HG02571 (cell line): Measurements from ENCODE around the gene TENT5A.
A peak's percentile ranks its signal among the peaks of the same experiment; 100 is the strongest.

ENCODE experiments used
- ATAC-seq: cut with Tn5 transposase; IDR thresholded peaks from one replicate; pipeline ENCODE4 v1.9.1; 2021; ENCODE audit warnings: mild to moderate bottlenecking, moderate library complexity; ENCODE audit not compliant: unreplicated experiment

Gene TENT5A

DNA sequence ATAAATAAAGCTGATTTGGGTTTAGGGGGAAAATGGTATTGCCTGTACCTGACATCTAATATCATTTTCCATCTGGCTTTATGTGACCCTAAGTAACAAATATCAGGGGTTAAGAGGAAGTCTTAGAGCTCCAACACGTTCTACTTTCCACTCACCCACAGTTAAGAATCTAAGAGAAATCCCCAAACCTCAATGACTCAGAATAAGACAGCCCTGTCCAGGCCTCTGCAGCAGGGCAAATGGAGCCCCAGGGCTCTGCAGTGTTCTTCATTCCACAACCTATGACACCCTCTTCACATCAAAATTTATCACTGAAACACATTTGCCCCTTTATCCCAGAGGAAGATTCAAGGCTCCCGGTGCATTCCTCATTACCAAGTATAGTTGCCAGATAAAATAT, 20.3 kb upstream of the TENT5A start:
- peak; percentile 98 for ATAC-seq

DNA sequence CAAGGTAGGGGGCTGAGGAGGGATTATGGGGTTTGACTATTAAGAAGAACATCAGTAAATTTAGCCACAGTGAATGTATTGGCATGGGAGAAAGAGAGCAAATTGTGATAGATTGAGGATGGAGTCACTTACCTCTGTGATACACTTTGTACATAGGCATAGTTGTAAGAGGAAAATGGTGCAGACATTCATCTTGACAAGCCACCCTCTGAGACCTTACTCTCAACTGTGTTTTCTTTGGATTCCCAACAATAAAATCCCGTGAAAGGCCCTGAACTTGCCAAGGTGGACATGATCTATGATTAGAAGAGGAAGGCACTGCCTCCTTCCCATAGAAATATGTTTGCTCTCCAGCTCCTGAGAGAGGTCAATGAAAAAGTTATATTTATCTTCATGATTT, 18.6 kb upstream of the TENT5A start:
- no peak for ATAC-seq

GRCh38 chr6:81770381-81770780, 17.9 kb upstream of the TENT5A start:
- ATAC-seq: no peak

DNA sequence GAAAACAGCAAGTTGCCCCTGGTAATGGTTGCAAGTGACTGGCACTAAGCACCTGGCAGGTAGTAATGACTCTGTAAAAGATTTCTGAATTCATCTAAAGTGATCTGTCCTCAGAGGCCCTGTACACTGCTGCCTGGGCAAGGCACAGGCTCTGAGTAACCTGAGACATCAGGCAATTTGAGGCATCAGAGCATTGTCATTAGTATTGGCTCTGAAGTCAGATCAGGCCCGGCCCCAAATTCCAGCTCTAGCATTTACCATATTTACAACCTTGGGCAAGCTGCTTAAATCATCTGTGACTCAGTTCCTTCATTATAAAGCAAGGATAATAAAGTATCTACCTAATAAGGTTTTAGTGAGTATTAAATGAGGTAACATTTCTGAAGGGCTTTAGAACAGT, 17.3 kb upstream of the TENT5A start:
- no peak for ATAC-seq

GRCh38 chr6:81768150-81768942, 15.9 kb upstream of the TENT5A start:
- no peak for ATAC-seq

GRCh38 chr6:81767163-81767891, 14.8 kb upstream of the TENT5A start:
- ATAC-seq: no peak

- no peak for ATAC-seq
Measured at GRCh38 chr6:81766482-81767069, 14.1 kb upstream of the TENT5A start.

GRCh38 chr6:81764531-81764930, 12.1 kb upstream of the TENT5A start:
- no peak for ATAC-seq

- no peak for ATAC-seq
Measured at GRCh38 chr6:81763968-81764367, 11.5 kb upstream of the TENT5A start.

- ATAC-seq: no peak
Measured at GRCh38 chr6:81763051-81763450, 10.6 kb upstream of the TENT5A start.

GRCh38 chr6:81762606-81763005, 10.1 kb upstream of the TENT5A start:
- no peak for ATAC-seq

- no peak for ATAC-seq
Measured at GRCh38 chr6:81762132-81762531, 9.7 kb upstream of the TENT5A start.

- ATAC-seq: no peak
Measured at GRCh38 chr6:81761197-81761596, 8.7 kb upstream of the TENT5A start.

GRCh38 chr6:81759782-81760181, 7.3 kb upstream of the TENT5A start:
- ATAC-seq: no peak

GRCh38 chr6:81758221-81758620, 5.7 kb upstream of the TENT5A start:
- no peak for ATAC-seq

GRCh38 chr6:81756690-81757089, 4.2 kb upstream of the TENT5A start:
- ATAC-seq: no peak

DNA sequence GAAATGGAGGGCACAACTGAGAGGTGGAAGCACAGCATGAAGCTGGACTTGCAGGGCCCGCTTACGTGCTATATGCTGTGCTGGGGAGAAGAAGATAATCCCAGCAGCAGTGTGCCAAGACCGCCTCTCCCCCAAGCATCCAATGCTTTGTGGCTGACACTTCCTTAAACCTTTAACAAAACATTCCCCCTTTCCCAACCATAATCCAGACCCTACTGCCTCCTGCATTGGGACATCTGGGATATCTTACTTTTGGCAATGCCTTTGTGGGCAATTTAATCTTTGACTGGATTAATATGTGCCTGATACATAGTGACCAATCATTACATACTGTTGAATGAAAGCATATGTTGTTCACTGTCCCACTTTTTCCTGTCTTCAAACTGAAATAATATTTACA, 3.1 kb upstream of the TENT5A start:
- no peak for ATAC-seq

- ATAC-seq: no peak
Measured at GRCh38 chr6:81754906-81755305, 2.4 kb upstream of the TENT5A start.

GRCh38 chr6:81753711-81754577, 1.5 kb upstream of the TENT5A start:
- peak; percentile 23 for ATAC-seq

DNA sequence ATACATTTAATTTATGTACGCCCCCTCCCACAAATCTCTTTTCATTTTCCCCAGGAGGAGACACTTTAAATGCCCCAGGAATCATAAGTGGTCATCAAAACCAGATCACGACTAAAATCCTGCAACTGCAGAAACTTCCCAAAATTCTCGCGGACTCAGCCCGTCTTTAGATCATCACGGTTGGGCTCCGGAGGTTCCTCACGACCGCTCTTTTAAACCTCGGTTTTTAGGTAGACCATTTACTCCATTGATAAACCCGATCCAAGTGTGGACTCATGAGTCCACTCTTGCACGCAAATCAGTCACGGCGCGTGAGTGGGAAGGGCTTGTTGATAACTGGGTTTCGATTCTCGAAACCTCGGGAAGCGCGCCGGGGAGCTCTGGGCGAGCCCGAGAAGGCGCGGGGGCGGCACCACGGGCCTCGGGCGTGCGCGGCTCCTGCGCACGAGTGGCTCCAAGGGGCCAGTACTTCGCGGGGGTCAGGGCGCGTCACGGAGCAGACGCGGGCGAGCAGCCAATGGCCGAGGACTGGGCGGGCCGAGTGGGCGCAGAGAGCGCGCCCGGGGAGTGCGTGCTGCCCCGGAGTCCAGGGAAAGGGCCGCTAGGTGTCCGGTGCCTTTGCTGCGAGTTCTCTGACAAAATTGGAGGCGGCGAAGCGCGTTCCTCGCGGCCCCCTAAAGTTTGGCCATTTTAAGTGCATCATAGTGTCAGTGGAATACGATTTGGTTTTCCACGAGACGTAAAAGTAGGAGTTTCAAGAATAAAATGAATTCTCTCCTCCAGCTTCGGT, 635 bp upstream of the TENT5A start:
- peak; percentile 53 for ATAC-seq
